ENCODE data around the gene MBD5.

Gene MBD5

GRCh38 chr2:148026573-148026972, 5.7 kb downstream of the MBD5 start:
- DNase-seq, result no peak

- DNase-seq, result no peak
Observed at GRCh38 chr2:148027822-148028221, 6.9 kb downstream of the MBD5 start.

GRCh38 chr2:148028781-148029180, 7.9 kb downstream of the MBD5 start:
- no peak for DNase-seq

GRCh38 chr2:148031152-148031551, 10.3 kb downstream of the MBD5 start:
- DNase-seq, result no peak

GRCh38 chr2:148032215-148032614, 11.3 kb downstream of the MBD5 start:
- DNase-seq, result no peak

GRCh38 chr2:148039783-148040182, 18.9 kb downstream of the MBD5 start:
- no peak for DNase-seq

GRCh38 chr2:148042219-148042618, 21.3 kb downstream of the MBD5 start:
- no peak for DNase-seq

- no peak for DNase-seq
Observed at GRCh38 chr2:148044322-148044721, 23.4 kb downstream of the MBD5 start.

- no peak for DNase-seq
Observed at GRCh38 chr2:148046802-148047201, 25.9 kb downstream of the MBD5 start.

GRCh38 chr2:148048475-148049221, 27.8 kb downstream of the MBD5 start:
- DNase-seq, result peak; percentile 24

- DNase-seq, result no peak
Observed at GRCh38 chr2:148049284-148049683, 28.4 kb downstream of the MBD5 start.

- no peak for DNase-seq
Observed at GRCh38 chr2:148052687-148053086, 31.8 kb downstream of the MBD5 start.

GRCh38 chr2:148058641-148059040, 37.8 kb downstream of the MBD5 start:
- DNase-seq, result no peak

GRCh38 chr2:148063633-148064032, 42.7 kb downstream of the MBD5 start:
- no peak for DNase-seq

- DNase-seq, result no peak
Observed at GRCh38 chr2:148065936-148066335, 45.0 kb downstream of the MBD5 start.

- no peak for DNase-seq
Observed at GRCh38 chr2:148067801-148068200, 46.9 kb downstream of the MBD5 start.

- no peak for DNase-seq
Observed at GRCh38 chr2:148071351-148071750, 50.5 kb downstream of the MBD5 start.

- no peak for DNase-seq
Observed at GRCh38 chr2:148096012-148096411, 75.1 kb downstream of the MBD5 start.

GRCh38 chr2:148102641-148103040, 81.8 kb downstream of the MBD5 start:
- DNase-seq, result no peak

- no peak for DNase-seq
Observed at GRCh38 chr2:148103946-148104345, 83.1 kb downstream of the MBD5 start.

GRCh38 chr2:148106331-148106730, 85.4 kb downstream of the MBD5 start:
- no peak for DNase-seq

- no peak for DNase-seq
Observed at GRCh38 chr2:148108385-148108784, 87.5 kb downstream of the MBD5 start.

- DNase-seq, result no peak
Observed at GRCh38 chr2:148110184-148110583, 89.3 kb downstream of the MBD5 start.

- peak; percentile 0 for DNase-seq
Observed at GRCh38 chr2:148122788-148123187, 101.9 kb downstream of the MBD5 start.

- DNase-seq, result no peak
Observed at GRCh38 chr2:148124271-148124670, 103.4 kb downstream of the MBD5 start.
